ENCODE data around the gene LRRC23.

- TF ChIP-seq CTCF (IDR thresholded peaks at IDR 0.05), result no peak
- no peak for TF ChIP-seq POLR2A (IDR thresholded peaks at IDR 0.05)
Measured at GRCh38 chr12:6921996-6922946, 17.6 kb downstream of the LRRC23 start.

All from adrenal gland (tissue), 5 donors.